ENCODE measurements around the gene NFATC1.

NFATC1 gene

GRCh38 chr18:79471597-79471996 is 75.9 kb downstream of the NFATC1 start:
- no peak for TF ChIP-seq CTCF (IDR thresholded peaks at IDR 0.05; ENCODE audit: extremely low read depth, insufficient read depth, missing control alignments)
- DNase-seq (ENCODE audit: low spot score): no peak
- in situ Hi-C loops (cut with MboI; ENCODE audit: low pct_unique_long_range_greater_than_20kb, low sequenced_read_pairs, unreplicated experiment): no loop called here

GRCh38 chr18:79472176-79472575 is 76.4 kb downstream of the NFATC1 start:
- TF ChIP-seq CTCF (IDR thresholded peaks at IDR 0.05; ENCODE audit: extremely low read depth, insufficient read depth, missing control alignments): no peak
- DNase-seq (ENCODE audit: low spot score): no peak
- in situ Hi-C loops (cut with MboI; ENCODE audit: low pct_unique_long_range_greater_than_20kb, low sequenced_read_pairs, unreplicated experiment): no loop called here

GRCh38 chr18:79472946-79473345 is 77.2 kb downstream of the NFATC1 start:
- in situ Hi-C loops (cut with MboI; ENCODE audit: low pct_unique_long_range_greater_than_20kb, low sequenced_read_pairs, unreplicated experiment): no loop called here
- DNase-seq (ENCODE audit: low spot score): no peak
- no peak for TF ChIP-seq CTCF (IDR thresholded peaks at IDR 0.05; ENCODE audit: extremely low read depth, insufficient read depth, missing control alignments)

GRCh38 chr18:79476031-79476917 is 80.5 kb downstream of the NFATC1 start:
- TF ChIP-seq CTCF (IDR thresholded peaks at IDR 0.05; ENCODE audit: extremely low read depth, insufficient read depth, missing control alignments): no peak
- in situ Hi-C loops (cut with MboI; ENCODE audit: low pct_unique_long_range_greater_than_20kb, low sequenced_read_pairs, unreplicated experiment): no loop called here

GRCh38 chr18:79476918-79477571 is 81.3 kb downstream of the NFATC1 start:
- TF ChIP-seq CTCF (IDR thresholded peaks at IDR 0.05; ENCODE audit: extremely low read depth, insufficient read depth, missing control alignments): no peak
- in situ Hi-C loops (cut with MboI; ENCODE audit: low pct_unique_long_range_greater_than_20kb, low sequenced_read_pairs, unreplicated experiment): no loop called here
- DNase-seq (ENCODE audit: low spot score): no peak

More at GRCh38 chr18:79476031-79476917, 80.5 kb downstream of the NFATC1 start:
- DNase-seq (ENCODE audit: low spot score): no peak

GRCh38 chr18:79477711-79478483 is 82.2 kb downstream of the NFATC1 start:
- no peak for DNase-seq (ENCODE audit: low spot score)
- in situ Hi-C loops (cut with MboI; ENCODE audit: low pct_unique_long_range_greater_than_20kb, low sequenced_read_pairs, unreplicated experiment): no loop called here
- TF ChIP-seq CTCF (IDR thresholded peaks at IDR 0.05; ENCODE audit: extremely low read depth, insufficient read depth, missing control alignments): no peak
